ENCODE data around the gene TAS2R43.

GRCh38 chr12:11059784-11060183 is 32.3 kb downstream of the TAS2R43 start:
- TF ChIP-seq POLR2A (IDR thresholded peaks at IDR 0.05; ENCODE audit: extremely low read depth, insufficient read length) (no peak), CTCF (IDR thresholded peaks at IDR 0.05; ENCODE audit: low read depth, low read length) (no peak), MAX (IDR thresholded peaks at IDR 0.05; ENCODE audit: low read depth, low read length) (no peak)
